Tracheal epithelial cell (primary cell): ENCODE results near the gene KCTD10. TPM values are rescaled to one million over a fixed set of nuclear protein-coding genes. Genes with fewer than 3 reads are reported as not detected.

Experiments
- total RNA-seq: library from RNA; depleted of rRNA; stranded (reverse); fragments of >200 nt; gene quantifications from 2 replicates; pipeline ENCODE4 v1.2.1, GENCODE V29; 2014

KCTD10 gene, protein sequence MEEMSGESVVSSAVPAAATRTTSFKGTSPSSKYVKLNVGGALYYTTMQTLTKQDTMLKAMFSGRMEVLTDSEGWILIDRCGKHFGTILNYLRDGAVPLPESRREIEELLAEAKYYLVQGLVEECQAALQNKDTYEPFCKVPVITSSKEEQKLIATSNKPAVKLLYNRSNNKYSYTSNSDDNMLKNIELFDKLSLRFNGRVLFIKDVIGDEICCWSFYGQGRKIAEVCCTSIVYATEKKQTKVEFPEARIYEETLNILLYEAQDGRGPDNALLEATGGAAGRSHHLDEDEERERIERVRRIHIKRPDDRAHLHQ
- total RNA-seq = 9.6 and 40.7 TPM in 2 replicates

DNA sequence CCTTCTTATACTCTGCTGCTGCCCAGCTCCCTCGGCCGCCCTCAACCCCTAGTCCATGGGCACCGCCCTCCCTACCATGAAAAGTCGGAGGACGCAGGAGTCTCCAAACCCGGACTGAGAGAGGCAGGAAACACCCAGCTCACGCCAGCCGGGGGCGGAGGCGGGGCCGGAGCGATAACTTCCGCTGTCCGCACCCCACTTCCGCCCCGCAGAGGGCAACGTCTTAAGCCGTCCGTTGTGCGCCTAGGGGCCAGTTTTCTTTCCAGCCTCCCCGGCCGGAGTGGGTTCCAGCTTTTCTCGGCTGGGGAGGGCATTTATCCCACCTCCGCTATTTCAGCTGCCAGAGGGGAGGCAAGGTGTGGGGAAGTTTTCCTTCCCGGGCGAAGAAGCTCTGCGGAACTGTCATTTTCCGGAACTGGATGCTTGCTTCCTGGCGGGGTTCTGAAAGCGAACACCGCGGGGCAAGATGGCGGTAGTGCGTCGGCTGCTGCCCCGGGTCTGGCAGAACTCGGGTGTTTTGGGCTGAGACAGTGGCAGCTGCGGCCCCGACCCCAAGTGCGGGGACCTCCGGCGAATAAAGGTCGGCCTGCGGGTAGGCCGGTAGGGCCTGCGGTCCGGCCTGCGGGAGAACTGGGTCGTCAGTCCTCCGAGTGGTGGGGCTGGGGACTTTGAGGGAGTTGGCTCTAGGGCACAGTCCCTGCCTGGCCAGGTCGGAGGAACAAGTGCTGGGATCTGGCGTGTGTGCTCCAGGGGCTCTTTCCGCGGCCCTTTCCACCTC, at the start of gene KCTD10, which contains the start of gene UBE3B:
Gene KCTD10, minus strand, starts transcription at position 116 of the 778 bp plus-strand sequence. Its CDS starts 38 bp downstream, at position 78.
Gene UBE3B, plus strand, starts transcription at position 450 of the 778 bp plus-strand sequence. CDS start 5,918 bp downstream, outside the sequence.

Other genes starting within 250 kb of the KCTD10 start
- gene FOXN4, start 168.0 kb downstream of the KCTD10 start, total RNA-seq = not detected in 2 replicates
- gene MYO1H, start 129.4 kb downstream of the KCTD10 start, total RNA-seq = not detected in 2 replicates
- gene UBE3B, start 334 bp upstream of the KCTD10 start, total RNA-seq = 34.7 and 36.1 TPM in 2 replicates
- 44.6 and 52.9 TPM in 2 replicates for gene MMAB, start 96.2 kb upstream of the KCTD10 start, total RNA-seq
- 27.7 and 41.8 TPM in 2 replicates for gene MVK, start 96.5 kb upstream of the KCTD10 start, total RNA-seq
- under 0.01 and 0.24 TPM in 2 replicates for gene FAM222A, start 236.5 kb upstream of the KCTD10 start, total RNA-seq